HepG2 (cell line): Measurements from ENCODE around the gene TMTC4. TPM values are rescaled to one million over a fixed set of nuclear protein-coding genes. Genes with fewer than 3 reads are reported as not detected.

Experiments
- polyA plus RNA-seq, 8 experiments: library from polyadenylated mRNA; depleted of rRNA in 3 of 8; stranded (reverse) in 7 of 8; unstranded in 1 of 8; fragments of >200 nt; fragmentation: Illumina TruSeq in 4 of 8; extraction: Trizol in 4 of 8; gene quantifications; 2 replicates each; pipeline versions ENCODE4 v1.2.1 to v1.2.3, GENCODE V29; 2011 to 2016; ENCODE audit warnings: low read depth in 4 of 8, missing spikeins in 1 of 8, mixed read lengths in 1 of 8; ENCODE audit not compliant: insufficient read depth in 1 of 8
- total RNA-seq, 5 experiments: library from RNA; depleted of rRNA; stranded (reverse); fragments of >200 nt; fragmentation: Illumina TruSeq; extraction: Trizol; gene quantifications; 2 replicates each; pipeline ENCODE4 v1.2.3, GENCODE V29; 2016; ENCODE audit warnings: low read depth in 1 of 5

The TMTC4 gene
- total and polyA plus RNA-seq, 2 of the 13 experiments (the other 11 are each of a cell fraction or from before 2014, with no cell fraction given), result 16.0 to 22.6 TPM

Other genes with a start within 250 kb of the TMTC4 start
- gene GGACT, start 86.0 kb downstream of the TMTC4 start, total RNA-seq (2016; rRNA removed; fragmentation: Illumina TruSeq; extraction: Trizol), result 1.6 and 1.9 TPM in 2 replicates
- 1.7 and 2.3 TPM in 2 replicates for gene GGACT, start 86.0 kb downstream of the TMTC4 start, polyA plus RNA-seq (2011; rRNA removed)